ENCODE results near the gene MBNL1. TPM values are rescaled to one million over a fixed set of nuclear protein-coding genes. Genes with fewer than 3 reads are reported as not detected.

The MBNL1 gene
- total RNA-seq, 1 donor from 2014 or later, result 36.2 TPM

DNA sequence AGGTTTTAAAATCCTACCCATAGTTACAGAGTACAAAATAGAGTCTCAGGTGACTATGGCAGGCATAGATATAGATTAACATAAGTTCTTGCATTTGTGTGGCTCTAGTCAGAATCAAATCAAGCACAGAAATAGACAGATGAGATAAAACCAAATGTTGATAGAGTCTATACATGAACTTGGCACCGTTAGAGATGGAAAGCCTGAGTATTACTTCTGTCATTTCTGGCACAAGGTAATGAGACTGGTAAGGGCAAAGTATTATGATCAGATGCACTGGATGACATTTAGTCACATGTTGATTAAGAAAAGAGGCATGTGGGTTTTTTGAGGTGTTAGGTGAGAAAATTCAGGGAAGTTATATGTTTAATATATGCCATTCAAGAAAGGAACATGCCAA is 219.7 kb downstream of the MBNL1 start:
- Mint-ChIP-seq H3K4me1 (no peaks in the 10 kb centered on the region), H3K4me3 (no peak overlapping the region), H3K27ac (ENCODE audit: unreplicated experiment) (no peak overlapping the region), H3K9me3 (peaks cover 3% of the 10 kb centered on the region), H3K36me3 (ENCODE audit: low read depth) (no peaks in the 10 kb centered on the region), H3K27me3 (ENCODE audit: low read depth) (no peaks in the 10 kb centered on the region)
- no peak for DNase-seq (ENCODE audit: low read depth, low spot score)
- TF ChIP-seq, protein P1, sequence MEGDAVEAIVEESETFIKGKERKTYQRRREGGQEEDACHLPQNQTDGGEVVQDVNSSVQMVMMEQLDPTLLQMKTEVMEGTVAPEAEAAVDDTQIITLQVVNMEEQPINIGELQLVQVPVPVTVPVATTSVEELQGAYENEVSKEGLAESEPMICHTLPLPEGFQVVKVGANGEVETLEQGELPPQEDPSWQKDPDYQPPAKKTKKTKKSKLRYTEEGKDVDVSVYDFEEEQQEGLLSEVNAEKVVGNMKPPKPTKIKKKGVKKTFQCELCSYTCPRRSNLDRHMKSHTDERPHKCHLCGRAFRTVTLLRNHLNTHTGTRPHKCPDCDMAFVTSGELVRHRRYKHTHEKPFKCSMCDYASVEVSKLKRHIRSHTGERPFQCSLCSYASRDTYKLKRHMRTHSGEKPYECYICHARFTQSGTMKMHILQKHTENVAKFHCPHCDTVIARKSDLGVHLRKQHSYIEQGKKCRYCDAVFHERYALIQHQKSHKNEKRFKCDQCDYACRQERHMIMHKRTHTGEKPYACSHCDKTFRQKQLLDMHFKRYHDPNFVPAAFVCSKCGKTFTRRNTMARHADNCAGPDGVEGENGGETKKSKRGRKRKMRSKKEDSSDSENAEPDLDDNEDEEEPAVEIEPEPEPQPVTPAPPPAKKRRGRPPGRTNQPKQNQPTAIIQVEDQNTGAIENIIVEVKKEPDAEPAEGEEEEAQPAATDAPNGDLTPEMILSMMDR (conservative IDR thresholded peaks at IDR 0.05), result no peak

DNA sequence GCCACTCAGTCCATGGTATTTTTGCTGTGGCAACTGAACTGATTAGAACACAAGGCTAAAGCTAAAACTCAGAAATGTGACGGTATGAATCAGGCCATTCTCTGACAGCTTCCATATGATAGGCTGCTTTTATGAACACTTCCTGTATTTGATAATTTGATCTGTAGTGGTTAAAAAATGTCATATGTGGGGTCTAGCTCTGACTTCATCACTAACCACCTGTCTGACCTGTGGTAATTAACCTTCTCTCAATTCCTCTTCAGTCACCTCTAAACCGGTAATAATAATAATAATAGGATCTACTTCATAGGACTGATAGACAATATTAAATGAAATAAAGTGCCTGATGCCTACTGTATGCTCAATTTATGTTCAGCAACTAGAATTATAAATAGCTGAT is 223.2 kb downstream of the MBNL1 start:
- no peaks in the 10 kb centered on the region for H3K36me3 Mint-ChIP-seq (ENCODE audit: low read depth)
- no peak overlapping the region for H3K27ac Mint-ChIP-seq (ENCODE audit: unreplicated experiment)
- H3K27me3 Mint-ChIP-seq (ENCODE audit: low read depth), result no peaks in the 10 kb centered on the region
- no peak overlapping the region for H3K4me3 Mint-ChIP-seq
- no peaks in the 10 kb centered on the region for H3K9me3 Mint-ChIP-seq
- H3K4me1 Mint-ChIP-seq, result peaks cover 5% of the 10 kb centered on the region
- TF ChIP-seq, protein P1 (conservative IDR thresholded peaks at IDR 0.05), result no peak
- no peak for DNase-seq (ENCODE audit: low read depth, low spot score)

DNA sequence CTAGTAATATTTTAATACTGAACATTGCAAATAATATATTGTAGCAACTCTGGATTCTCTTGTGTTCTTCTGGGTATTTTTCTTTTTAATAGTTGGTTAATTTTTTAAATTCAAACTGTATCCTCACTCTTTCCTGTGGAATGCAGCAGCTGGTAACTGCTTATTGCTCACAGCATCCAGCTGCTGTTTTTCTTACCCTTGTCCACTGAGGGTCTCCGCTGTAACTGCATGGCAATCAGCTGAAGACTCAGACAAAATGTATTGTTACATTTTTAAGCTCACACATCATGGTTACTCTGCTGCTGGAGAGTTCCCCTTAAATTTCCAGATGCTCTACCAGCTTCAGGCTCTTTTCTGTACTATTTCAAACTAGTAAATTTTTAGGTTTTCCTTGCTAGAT is 227.6 kb downstream of the MBNL1 start:
- DNase-seq (ENCODE audit: low read depth, low spot score), result no peak
- H3K27ac Mint-ChIP-seq (ENCODE audit: unreplicated experiment), result no peak overlapping the region
- H3K36me3 Mint-ChIP-seq (ENCODE audit: low read depth), result no peaks in the 10 kb centered on the region
- no peak overlapping the region for H3K4me3 Mint-ChIP-seq
- no peaks in the 10 kb centered on the region for H3K27me3 Mint-ChIP-seq (ENCODE audit: low read depth)
- H3K9me3 Mint-ChIP-seq, result peaks cover 3% of the 10 kb centered on the region
- H3K4me1 Mint-ChIP-seq, result peaks cover 5% of the 10 kb centered on the region
- TF ChIP-seq, protein P1 (conservative IDR thresholded peaks at IDR 0.05), result no peak

DNA sequence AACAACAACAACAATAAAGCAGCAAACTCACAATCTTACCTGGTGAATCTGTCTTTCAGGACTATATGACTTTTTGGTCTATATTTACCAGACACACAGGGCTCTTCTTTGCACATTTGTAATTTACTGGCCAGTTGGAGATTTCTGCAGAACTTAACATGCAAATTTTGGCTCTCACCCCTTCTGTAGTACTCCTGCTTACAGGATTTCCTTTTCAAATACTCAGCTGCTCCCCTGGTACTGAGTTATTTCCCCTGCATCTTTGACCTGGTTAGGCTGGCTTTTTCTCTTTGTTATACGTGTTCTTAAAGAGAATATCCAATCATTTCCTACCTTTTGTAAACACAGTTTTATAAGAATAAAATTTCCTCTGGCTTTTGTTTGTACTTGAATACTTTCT is 228.0 kb downstream of the MBNL1 start:
- TF ChIP-seq, protein P1 (conservative IDR thresholded peaks at IDR 0.05), result no peak
- peaks cover 5% of the 10 kb centered on the region for H3K4me1 Mint-ChIP-seq
- H3K27me3 Mint-ChIP-seq (ENCODE audit: low read depth), result no peaks in the 10 kb centered on the region
- no peak for DNase-seq (ENCODE audit: low read depth, low spot score)
- no peak overlapping the region for H3K27ac Mint-ChIP-seq (ENCODE audit: unreplicated experiment)
- peaks cover 3% of the 10 kb centered on the region for H3K9me3 Mint-ChIP-seq
- H3K4me3 Mint-ChIP-seq, result no peak overlapping the region
- H3K36me3 Mint-ChIP-seq (ENCODE audit: low read depth), result no peaks in the 10 kb centered on the region

DNA sequence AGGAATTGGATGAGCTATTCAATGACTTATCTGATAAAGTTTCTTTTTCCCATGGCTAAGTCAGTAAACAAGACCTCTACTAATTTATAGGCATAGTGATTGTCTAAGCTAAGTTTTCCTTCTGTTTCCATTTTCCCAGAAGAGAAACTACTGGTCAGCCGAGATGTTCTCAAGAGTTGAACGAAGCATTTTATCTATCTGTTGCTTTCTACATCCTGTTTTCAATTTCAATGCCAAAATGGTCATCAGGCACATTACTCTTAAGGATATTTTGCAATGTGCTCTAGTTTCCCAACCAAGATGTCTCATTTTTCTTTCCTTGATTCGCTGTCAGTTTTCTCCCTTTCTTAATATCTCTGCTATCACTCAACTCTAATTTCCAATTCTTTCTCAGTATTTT is 228.7 kb downstream of the MBNL1 start:
- TF ChIP-seq, protein P1 (conservative IDR thresholded peaks at IDR 0.05), result no peak
- Mint-ChIP-seq H3K27ac (ENCODE audit: unreplicated experiment) (no peak overlapping the region), H3K9me3 (peaks cover 3% of the 10 kb centered on the region), H3K27me3 (ENCODE audit: low read depth) (no peaks in the 10 kb centered on the region), H3K4me3 (no peak overlapping the region), H3K4me1 (peaks cover 5% of the 10 kb centered on the region), H3K36me3 (ENCODE audit: low read depth) (no peaks in the 10 kb centered on the region)
- DNase-seq (ENCODE audit: low read depth, low spot score), result no peak

DNA sequence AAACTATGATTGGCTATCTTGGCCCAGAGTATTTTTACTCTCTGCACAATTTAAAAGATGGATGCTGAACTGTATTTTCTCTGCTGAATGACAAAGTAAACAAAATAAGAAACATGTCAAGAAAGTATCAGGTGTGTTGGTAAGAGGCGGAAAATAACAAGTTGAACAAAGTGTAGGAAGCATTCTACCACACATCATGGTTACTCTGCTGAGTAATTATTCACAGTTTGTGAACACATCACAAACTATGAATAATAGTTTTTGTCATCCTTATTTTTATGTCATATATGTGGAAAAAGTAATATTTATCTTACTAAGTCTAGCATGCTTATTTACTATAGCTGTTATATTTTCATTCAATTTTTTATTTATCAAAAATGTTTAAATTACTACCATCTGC is 229.2 kb downstream of the MBNL1 start:
- Mint-ChIP-seq H3K27ac (ENCODE audit: unreplicated experiment) (no peak overlapping the region), H3K27me3 (ENCODE audit: low read depth) (no peaks in the 10 kb centered on the region), H3K36me3 (ENCODE audit: low read depth) (no peaks in the 10 kb centered on the region), H3K4me3 (no peak overlapping the region), H3K4me1 (peaks cover 5% of the 10 kb centered on the region), H3K9me3 (peaks cover 3% of the 10 kb centered on the region)
- TF ChIP-seq, protein P1 (conservative IDR thresholded peaks at IDR 0.05), result no peak
- no peak for DNase-seq (ENCODE audit: low read depth, low spot score)
